BJ (cell line): ENCODE results near the gene PHLDB1. TPM values are rescaled to one million over a fixed set of nuclear protein-coding genes. Genes with fewer than 3 reads are reported as not detected.

Experiments used
- CTCF ChIA-PET: fragments of 350-600 bp; formaldehyde crosslinking; extraction: SDS; loops from one replicate; lab custom pipeline; 2021; ENCODE audit warnings: antibody characterized with exemption, inconsistent platforms; lab: Yijun Ruan, JAX
- POLR2A ChIA-PET: fragments of 300-600 bp; sonication (Branson Sonifier 250); formaldehyde crosslinking; extraction: SDS; loops from one replicate; lab custom pipeline; 2021; ENCODE audit warnings: antibody characterized with exemption; lab: Charles Lee
- DNase-seq: peaks from one replicate; pipeline ENCODE4 v3.0.0-alpha.2; 2011; ENCODE audit warnings: low read depth
- H3K27me3 ChIP-seq: 2 replicates; pipeline ENCODE4 v1.6.0; 2011; ENCODE audit warnings: low read length; ENCODE audit not compliant: control insufficient read depth, insufficient read depth
- H3K36me3 ChIP-seq: 2 replicates; pipeline ENCODE4 v1.5.1; 2011; ENCODE audit warnings: low read length; ENCODE audit not compliant: control insufficient read depth, insufficient read depth
- H3K4me3 ChIP-seq: 2 replicates; pipeline ENCODE4 v1.5.1; 2011; ENCODE audit warnings: low read depth, mild to moderate bottlenecking, control low read depth, low read length
- polyA plus RNA-seq: library from polyadenylated mRNA; depleted of rRNA; stranded (reverse); fragments of >200 nt; gene quantifications from 2 replicates; pipeline ENCODE4 v1.2.3, GENCODE V29; 2011
- TF ChIP-seq, protein P1 (sequence below): IDR thresholded peaks from 2 replicates; pipeline ENCODE4 v1.5.1; 2011; ENCODE audit warnings: low read depth, mild to moderate bottlenecking, control low read depth, inconsistent platforms, low read length, moderate library complexity; ENCODE audit not compliant: insufficient read depth

PHLDB1 gene
- polyA plus RNA-seq, 1 experiment: 74.7 TPM

DNA sequence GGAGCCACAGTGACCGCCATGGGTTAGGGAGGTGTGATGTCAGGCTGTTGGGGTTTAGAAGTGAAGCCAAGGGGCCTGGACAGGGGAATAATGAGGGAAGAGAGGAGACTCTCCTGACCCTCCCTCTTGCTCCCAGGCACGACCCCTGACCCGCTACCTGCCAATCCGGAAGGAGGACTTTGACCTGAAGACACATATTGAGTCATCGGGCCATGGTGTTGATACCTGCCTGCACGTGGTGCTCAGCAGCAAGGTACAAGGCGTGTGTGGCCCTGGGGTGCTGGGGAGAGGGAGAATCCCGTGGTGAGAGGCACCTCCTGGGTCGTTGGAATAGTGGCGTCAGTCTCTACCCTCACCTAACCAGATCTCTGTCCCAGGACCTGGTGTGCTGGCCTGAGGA, 42.5 kb downstream of the PHLDB1 start:
- Histone ChIP-seq H3K27me3 (no peaks in the 10 kb centered on the region), H3K4me3 (no peak overlapping the region), H3K36me3 (peaks cover 41% of the 10 kb centered on the region)
- CTCF ChIA-PET: interaction anchor here (1.8 kb wide), 1 partner anchor 9 kb away, joined by 5 read pairs; no protein-coding TSS in a partner anchor
- DNase-seq: no peak
- TF ChIP-seq, protein P1, sequence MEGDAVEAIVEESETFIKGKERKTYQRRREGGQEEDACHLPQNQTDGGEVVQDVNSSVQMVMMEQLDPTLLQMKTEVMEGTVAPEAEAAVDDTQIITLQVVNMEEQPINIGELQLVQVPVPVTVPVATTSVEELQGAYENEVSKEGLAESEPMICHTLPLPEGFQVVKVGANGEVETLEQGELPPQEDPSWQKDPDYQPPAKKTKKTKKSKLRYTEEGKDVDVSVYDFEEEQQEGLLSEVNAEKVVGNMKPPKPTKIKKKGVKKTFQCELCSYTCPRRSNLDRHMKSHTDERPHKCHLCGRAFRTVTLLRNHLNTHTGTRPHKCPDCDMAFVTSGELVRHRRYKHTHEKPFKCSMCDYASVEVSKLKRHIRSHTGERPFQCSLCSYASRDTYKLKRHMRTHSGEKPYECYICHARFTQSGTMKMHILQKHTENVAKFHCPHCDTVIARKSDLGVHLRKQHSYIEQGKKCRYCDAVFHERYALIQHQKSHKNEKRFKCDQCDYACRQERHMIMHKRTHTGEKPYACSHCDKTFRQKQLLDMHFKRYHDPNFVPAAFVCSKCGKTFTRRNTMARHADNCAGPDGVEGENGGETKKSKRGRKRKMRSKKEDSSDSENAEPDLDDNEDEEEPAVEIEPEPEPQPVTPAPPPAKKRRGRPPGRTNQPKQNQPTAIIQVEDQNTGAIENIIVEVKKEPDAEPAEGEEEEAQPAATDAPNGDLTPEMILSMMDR: no peak
- POLR2A ChIA-PET: no interaction called here

DNA sequence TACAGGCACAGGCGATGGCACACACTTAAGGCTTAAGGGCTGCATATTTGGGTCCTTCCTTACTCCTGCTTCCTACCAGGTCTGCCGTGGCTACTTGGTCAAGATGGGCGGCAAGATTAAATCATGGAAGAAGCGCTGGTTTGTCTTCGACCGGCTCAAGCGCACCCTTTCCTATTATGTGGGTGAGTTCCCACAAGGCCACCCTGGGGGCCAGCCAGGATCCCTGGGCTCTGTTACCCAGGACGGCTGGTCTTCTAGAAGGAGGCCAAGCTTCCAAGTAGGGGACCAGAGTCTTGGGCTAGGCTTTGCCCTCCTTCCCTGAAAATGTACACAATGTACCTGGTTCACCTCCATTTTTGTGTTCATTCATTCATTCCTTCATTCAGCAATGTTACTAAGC, 43.0 kb downstream of the PHLDB1 start:
- Histone ChIP-seq H3K27me3 (no peaks in the 10 kb centered on the region), H3K4me3 (no peak overlapping the region), H3K36me3 (peaks cover 36% of the 10 kb centered on the region)
- DNase-seq: no peak
- CTCF ChIA-PET: interaction anchor here (1.8 kb wide), 1 partner anchor 9 kb away, joined by 5 read pairs; no protein-coding TSS in a partner anchor
- POLR2A ChIA-PET: no interaction called here
- TF ChIP-seq, protein P1: no peak

DNA sequence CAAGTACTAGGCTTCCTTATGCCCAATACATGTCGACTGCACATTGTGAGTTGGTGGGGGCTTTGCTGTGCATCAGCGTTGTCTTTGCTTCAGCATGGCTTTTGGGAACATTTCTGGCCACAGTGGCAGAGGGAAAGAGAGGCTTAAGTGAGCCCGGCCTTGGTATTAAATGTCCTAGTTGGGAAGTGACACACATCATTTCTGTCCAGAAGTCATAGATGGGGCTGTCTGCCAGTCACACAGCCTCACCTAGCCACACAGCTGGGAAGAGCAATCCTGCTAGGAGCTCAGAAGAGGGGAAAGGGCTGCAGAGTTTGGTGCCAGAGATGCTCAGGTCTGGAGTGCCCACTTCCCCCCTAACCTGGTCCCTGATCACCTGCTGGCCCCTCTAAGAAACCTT, 44.4 kb downstream of the PHLDB1 start:
- TF ChIP-seq, protein P1: no peak
- Histone ChIP-seq H3K36me3 (peaks cover 37% of the 10 kb centered on the region), H3K4me3 (no peak overlapping the region), H3K27me3 (no peaks in the 10 kb centered on the region)
- DNase-seq: no peak
- ChIA-PET CTCF (interaction anchor here (1.8 kb wide), 1 partner anchor 8 kb away, joined by 5 read pairs; no protein-coding TSS in a partner anchor), POLR2A (no interaction called here)

DNA sequence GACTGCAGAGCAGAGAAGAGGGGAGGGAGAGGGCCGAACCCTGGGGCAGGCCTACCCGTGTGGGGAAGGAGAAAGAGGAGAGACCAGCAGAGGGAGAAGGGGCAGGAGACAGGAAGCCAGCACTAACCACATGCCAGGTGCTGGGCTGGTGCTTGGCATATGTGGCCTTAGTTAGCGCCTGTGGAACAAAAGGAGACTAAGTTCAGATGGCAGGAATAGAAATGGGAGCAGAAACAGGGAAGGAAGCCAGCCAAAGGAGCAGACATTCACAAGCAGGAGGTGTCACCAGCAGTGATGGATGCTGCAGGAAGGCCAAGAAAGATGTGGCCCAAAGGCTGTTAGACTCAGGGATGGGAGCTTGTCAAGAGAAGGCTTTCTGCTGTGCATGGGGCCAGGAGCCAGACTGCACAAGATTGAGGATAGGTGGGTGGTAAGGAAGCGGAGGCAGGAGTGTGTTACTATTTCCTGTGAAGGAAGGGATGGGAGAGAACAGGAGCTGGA, 45.3 kb downstream of the PHLDB1 start:
- no peak overlapping the region for H3K4me3 ChIP-seq
- no peaks in the 10 kb centered on the region for H3K27me3 ChIP-seq
- ChIA-PET POLR2A (no interaction called here), CTCF (interaction anchor here (0.6 kb wide), 1 partner anchor 42 kb away, joined by 3 read pairs; no protein-coding TSS in a partner anchor)
- H3K36me3 ChIP-seq: peaks cover 40% of the 10 kb centered on the region
- no peak for DNase-seq
- TF ChIP-seq, protein P1: no peak

DNA sequence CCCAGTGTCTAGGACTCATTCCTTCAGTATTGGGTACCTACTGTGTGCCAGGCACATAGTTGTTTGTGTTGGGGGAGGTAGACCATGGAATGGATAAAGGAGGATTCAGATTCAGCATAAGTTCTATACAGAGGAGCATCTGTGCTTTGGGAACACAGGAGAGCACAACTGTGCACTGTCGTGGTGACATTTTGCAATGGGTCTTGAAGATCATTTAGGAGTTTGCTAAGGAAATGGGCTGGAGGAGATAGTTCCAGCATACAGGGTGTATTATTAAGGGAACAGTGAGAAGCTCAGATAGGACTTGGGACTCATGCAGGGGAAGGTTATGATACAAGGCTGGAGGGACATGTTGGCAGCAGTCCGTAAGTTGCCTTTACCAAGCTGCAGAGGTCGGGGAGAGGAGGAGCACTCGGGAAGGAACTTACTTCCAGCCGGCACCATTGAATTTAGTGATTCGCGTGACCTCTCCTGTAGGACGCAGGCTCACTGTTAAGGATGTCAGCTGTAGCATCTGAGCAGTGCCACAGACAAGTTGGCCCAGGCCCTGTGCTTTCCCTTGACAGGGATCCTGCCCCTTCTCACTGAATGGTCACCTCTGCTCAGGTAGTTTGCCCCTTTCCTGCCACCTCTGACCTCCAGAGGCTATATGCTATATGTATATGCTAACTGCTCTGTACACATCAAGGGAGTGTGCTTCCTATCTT, 46.4 kb downstream of the PHLDB1 start:
- ChIA-PET CTCF (interaction anchor here (0.6 kb wide), 1 partner anchor 43 kb away, joined by 3 read pairs; no protein-coding TSS in a partner anchor), POLR2A (interaction anchor here (0.5 kb wide), 1 partner anchor 78 kb away, joined by 3 read pairs; no protein-coding TSS in a partner anchor)
- DNase-seq: no peak
- no peaks in the 10 kb centered on the region for H3K27me3 ChIP-seq
- no peak overlapping the region for H3K4me3 ChIP-seq
- peaks cover 38% of the 10 kb centered on the region for H3K36me3 ChIP-seq
- TF ChIP-seq, protein P1: no peak
